ENCODE results near the gene MEFV. TPM values are rescaled to one million over a fixed set of nuclear protein-coding genes. Genes with fewer than 3 reads are reported as not detected.

MEFV gene
- total RNA-seq, 1 experiment from 2014 or later = 0.46 TPM

- POLR2A ChIA-PET = interaction anchor here (0.6 to 0.9 kb wide), 2 partner anchors 9 to 15 kb away, joined by 3 read pairs; no protein-coding TSS in a partner anchor
Observed at GRCh38 chr16:3248596-3248995, 7.8 kb downstream of the MEFV start.

GRCh38 chr16:3246876-3247275, 9.6 kb downstream of the MEFV start:
- no TSS peak for BruUV-seq (replicated peaks)
- Histone ChIP-seq H3K9me3 (ENCODE audit: control insufficient read depth, insufficient read depth, low read depth, low read length) (no peaks in the 10 kb centered on the region), H3K27me3 (ENCODE audit: control insufficient read depth, insufficient read depth, low read length) (no peaks in the 10 kb centered on the region), H3K27ac (ENCODE audit: low read length) (no peak overlapping the region), H3K4me1 (ENCODE audit: control insufficient read depth, insufficient read depth, low read length) (no peaks in the 10 kb centered on the region), H3K36me3 (ENCODE audit: control insufficient read depth, insufficient read depth, low read length) (no peaks in the 10 kb centered on the region), H3K4me3 (ENCODE audit: low read depth in 2 of 2, low read length in 2 of 2) (no peak overlapping the region)
- ChIA-PET CTCF (no interaction called here), POLR2A (no interaction called here)
- intact Hi-C loops (cut with micrococcal nuclease; ENCODE audit: unreplicated experiment) (no loop called here), in situ Hi-C loops (cut with HindIII; ENCODE audit: low pct_unique_long_range_greater_than_20kb, low sequenced_read_pairs) (no loop called here)
- DNase-seq (ENCODE audit: low read depth, low spot score) (no peak), ATAC-seq (no peak)
- TF ChIP-seq, protein P1, sequence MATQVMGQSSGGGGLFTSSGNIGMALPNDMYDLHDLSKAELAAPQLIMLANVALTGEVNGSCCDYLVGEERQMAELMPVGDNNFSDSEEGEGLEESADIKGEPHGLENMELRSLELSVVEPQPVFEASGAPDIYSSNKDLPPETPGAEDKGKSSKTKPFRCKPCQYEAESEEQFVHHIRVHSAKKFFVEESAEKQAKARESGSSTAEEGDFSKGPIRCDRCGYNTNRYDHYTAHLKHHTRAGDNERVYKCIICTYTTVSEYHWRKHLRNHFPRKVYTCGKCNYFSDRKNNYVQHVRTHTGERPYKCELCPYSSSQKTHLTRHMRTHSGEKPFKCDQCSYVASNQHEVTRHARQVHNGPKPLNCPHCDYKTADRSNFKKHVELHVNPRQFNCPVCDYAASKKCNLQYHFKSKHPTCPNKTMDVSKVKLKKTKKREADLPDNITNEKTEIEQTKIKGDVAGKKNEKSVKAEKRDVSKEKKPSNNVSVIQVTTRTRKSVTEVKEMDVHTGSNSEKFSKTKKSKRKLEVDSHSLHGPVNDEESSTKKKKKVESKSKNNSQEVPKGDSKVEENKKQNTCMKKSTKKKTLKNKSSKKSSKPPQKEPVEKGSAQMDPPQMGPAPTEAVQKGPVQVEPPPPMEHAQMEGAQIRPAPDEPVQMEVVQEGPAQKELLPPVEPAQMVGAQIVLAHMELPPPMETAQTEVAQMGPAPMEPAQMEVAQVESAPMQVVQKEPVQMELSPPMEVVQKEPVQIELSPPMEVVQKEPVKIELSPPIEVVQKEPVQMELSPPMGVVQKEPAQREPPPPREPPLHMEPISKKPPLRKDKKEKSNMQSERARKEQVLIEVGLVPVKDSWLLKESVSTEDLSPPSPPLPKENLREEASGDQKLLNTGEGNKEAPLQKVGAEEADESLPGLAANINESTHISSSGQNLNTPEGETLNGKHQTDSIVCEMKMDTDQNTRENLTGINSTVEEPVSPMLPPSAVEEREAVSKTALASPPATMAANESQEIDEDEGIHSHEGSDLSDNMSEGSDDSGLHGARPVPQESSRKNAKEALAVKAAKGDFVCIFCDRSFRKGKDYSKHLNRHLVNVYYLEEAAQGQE (IDR thresholded peaks at IDR 0.05; ENCODE audit: insufficient read depth in 1 of 2, low read depth in 2 of 2, low read length in 1 of 2) = no peak
- TF ChIP-seq CTCF (IDR thresholded peaks at IDR 0.05) = no peak

More at GRCh38 chr16:3248596-3248995, 7.8 kb downstream of the MEFV start:
- in situ Hi-C loops (cut with HindIII; ENCODE audit: low pct_unique_long_range_greater_than_20kb, low sequenced_read_pairs) = no loop called here
- TF ChIP-seq TCF7L2 (IDR thresholded peaks at IDR 0.05; ENCODE audit: low read depth, low read length) (no peak), SIN3A (IDR thresholded peaks at IDR 0.05; ENCODE audit: borderline replicate concordance, insufficient read depth, low read depth, low read length) (no peak), CTCF (IDR thresholded peaks at IDR 0.05) (no peak), POLR2AphosphoS5 (IDR thresholded peaks at IDR 0.05; ENCODE audit: low read depth, low read length) (no peak)
- TF ChIP-seq, protein P1 (IDR thresholded peaks at IDR 0.05; ENCODE audit: insufficient read depth in 1 of 2, low read depth in 2 of 2, low read length in 1 of 2) = no peak
- intact Hi-C loops (cut with micrococcal nuclease; ENCODE audit: unreplicated experiment) = no loop called here
- no peak overlapping the region for H3K27ac ChIP-seq (ENCODE audit: low read length)
- no peaks in the 10 kb centered on the region for H3K9me3 ChIP-seq (ENCODE audit: control insufficient read depth, insufficient read depth, low read depth, low read length)
- no TSS peak for BruUV-seq (replicated peaks)
- DNase-seq (ENCODE audit: low read depth, low spot score) (no peak), ATAC-seq (no peak)
- no peaks in the 10 kb centered on the region for H3K4me1 ChIP-seq (ENCODE audit: control insufficient read depth, insufficient read depth, low read length)
- H3K27me3 ChIP-seq (ENCODE audit: control insufficient read depth, insufficient read depth, low read length) = no peaks in the 10 kb centered on the region
- CTCF ChIA-PET = interaction anchor here (0.6 kb wide), 1 partner anchor 28 kb away, joined by 9 read pairs; no protein-coding TSS in a partner anchor
- no peaks in the 10 kb centered on the region for H3K36me3 ChIP-seq (ENCODE audit: control insufficient read depth, insufficient read depth, low read length)
- H3K4me3 ChIP-seq (ENCODE audit: low read depth in 2 of 2, low read length in 2 of 2) = no peak overlapping the region
